Mesodermal cell (in vitro differentiated cells): ENCODE data around the gene IFNA4.
"Not testable (repeated sequence)": the region's sequence is repeated elsewhere in the genome, so short reads cannot be mapped to it uniquely, and the experiment has no call there.

Experiments
- H3K27ac ChIP-seq: 2 replicates; pipeline ENCODE4 v1.7.0; 2013; ENCODE audit warnings: mild to moderate bottlenecking, low read depth, low read length, moderate library complexity; ENCODE audit not compliant: severe bottlenecking
- H3K36me3 ChIP-seq: 2 replicates; pipeline ENCODE4 v1.7.1; 2013; ENCODE audit warnings: mild to moderate bottlenecking, low read length, moderate library complexity; ENCODE audit not compliant: control insufficient read depth, insufficient read depth
- H3K4me1 ChIP-seq: one replicate; pipeline ENCODE4 v1.7.1; 2013; ENCODE audit warnings: mild to moderate bottlenecking, low read length; ENCODE audit not compliant: insufficient read depth, control insufficient read depth, poor library complexity, severe bottlenecking
- H3K4me3 ChIP-seq: 2 replicates; pipeline ENCODE4 v1.7.0; 2013; ENCODE audit warnings: low read length, control low read depth, mild to moderate bottlenecking; ENCODE audit not compliant: insufficient read depth, poor library complexity, severe bottlenecking; ENCODE audit errors: extremely low read depth
- H3K9me3 ChIP-seq: 2 replicates; pipeline ENCODE4 v1.7.1; 2013; ENCODE audit warnings: mild to moderate bottlenecking, low read length, moderate library complexity; ENCODE audit not compliant: control insufficient read depth
- WGBS, 2 experiments: methylation state at CpG; one replicate each; pipeline ENCODE4 v1.1.5; 2013; ENCODE audit warnings: missing lambda C conversion rate in 2 of 2; ENCODE audit not compliant: insufficient coverage in 2 of 2; 5-methylcytosine and 5-hydroxymethylcytosine counted together

Gene IFNA4

DNA sequence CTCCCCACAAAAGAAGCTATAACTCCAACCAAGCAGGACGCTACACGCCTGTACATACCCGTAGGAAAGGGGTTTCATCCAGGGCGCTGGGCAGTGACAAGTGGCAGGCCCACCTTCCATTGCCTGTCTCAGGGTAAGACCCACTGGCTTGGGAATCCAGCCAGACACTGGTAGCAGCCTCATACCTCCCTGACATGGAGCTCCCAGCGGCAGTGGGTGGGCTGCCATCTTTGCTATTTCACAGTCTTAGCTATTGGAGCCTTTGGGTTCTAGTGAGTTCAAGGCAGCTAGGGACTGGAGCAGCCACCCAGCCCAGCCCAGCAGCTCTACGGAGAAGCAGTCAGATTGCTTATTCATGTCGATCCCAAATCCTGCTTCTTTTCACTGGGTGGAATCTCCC, 22.9 kb upstream of the IFNA4 start:
- Histone ChIP-seq H3K4me3 (no peak overlapping the region), H3K4me1 (no peaks in the 10 kb centered on the region), H3K36me3 (no peaks in the 10 kb centered on the region), H3K9me3 (no peaks in the 10 kb centered on the region), H3K27ac (no peak overlapping the region)
- 90 to 95% methylated on average over 7 of the region's 7 CpGs for WGBS, 2 experiments

DNA sequence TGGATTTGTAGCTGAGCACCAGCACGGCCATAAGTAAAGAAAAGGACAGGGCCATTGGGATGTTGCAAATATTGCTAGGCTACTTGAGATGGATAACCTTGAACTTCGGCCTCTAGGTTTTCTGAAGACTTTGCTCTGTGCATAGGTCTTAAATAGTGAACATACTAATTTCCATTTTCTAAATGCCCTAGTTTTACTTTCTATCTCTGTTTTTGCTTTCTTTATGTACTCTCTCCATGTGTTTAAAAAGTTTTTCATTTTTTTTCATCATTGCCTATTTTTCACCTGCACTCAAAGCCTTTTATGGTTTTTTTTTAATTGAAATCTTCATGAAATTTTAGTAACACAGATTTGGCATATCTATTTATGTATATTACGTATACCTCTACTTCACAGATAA, 19.7 kb upstream of the IFNA4 start, which contains the start of gene IFNA10:
Gene IFNA10 (minus strand): TSS at position 101 of the 400 bp plus-strand sequence. CDS start 46 bp downstream, at position 55.
- not testable (repeated sequence) for H3K4me1 ChIP-seq, H3K4me3 ChIP-seq, H3K27ac ChIP-seq, H3K9me3 ChIP-seq, H3K36me3 ChIP-seq
- no CpG with 5 or more reads among the region's 3 CpGs for WGBS, 2 experiments

DNA sequence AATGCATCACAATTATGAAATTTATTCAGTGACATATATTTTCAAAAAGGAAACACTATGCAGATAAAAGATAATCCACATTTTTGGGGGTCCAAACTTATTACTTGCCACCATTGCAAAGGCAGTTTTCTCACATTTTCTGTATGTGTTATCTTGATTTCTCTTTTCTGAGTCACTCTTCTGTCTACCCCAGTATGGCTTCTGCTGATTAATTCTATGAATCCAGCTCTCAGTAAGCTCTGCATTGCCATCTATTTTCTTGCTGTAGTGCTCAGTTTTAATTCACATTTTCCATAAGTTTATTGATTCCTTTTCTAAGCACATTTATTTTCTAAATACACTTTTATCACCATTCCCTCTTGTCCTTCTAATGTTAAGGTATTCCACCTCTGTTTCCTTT, 17.8 kb upstream of the IFNA4 start:
- Histone ChIP-seq H3K27ac (no peak overlapping the region), H3K36me3 (no peaks in the 10 kb centered on the region), H3K4me1 (no peaks in the 10 kb centered on the region), H3K4me3 (no peak overlapping the region), H3K9me3 (no peaks in the 10 kb centered on the region)

DNA sequence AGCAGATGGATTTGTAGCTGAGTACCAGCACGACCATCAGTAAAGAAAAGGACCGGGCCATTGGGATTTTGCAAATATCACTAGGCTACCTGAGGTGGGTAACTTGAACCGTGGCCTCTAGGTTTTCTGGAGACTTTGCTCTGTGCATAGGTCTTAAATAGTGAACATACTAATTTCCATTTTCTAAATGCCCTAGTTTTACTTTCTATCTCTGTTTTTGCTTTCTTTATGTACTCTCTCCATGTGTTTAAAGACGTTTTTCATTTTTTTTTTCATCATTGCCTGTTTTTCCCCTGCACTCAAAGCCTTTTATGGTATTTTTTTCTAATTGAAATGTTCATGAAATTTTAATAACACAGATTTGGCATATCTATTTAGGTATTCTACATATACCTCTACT, 14.7 kb upstream of the IFNA4 start, which contains the start of gene IFNA7:
Gene IFNA7 (minus strand): TSS at position 101 of the 400 bp plus-strand sequence. CDS start 40 bp downstream, at position 61.
- H3K4me1 ChIP-seq, H3K36me3 ChIP-seq, H3K4me3 ChIP-seq, H3K27ac ChIP-seq, H3K9me3 ChIP-seq: not testable (repeated sequence)
- WGBS, 2 experiments = 79 to 83% methylated on average over 2 of the region's 4 CpGs

DNA sequence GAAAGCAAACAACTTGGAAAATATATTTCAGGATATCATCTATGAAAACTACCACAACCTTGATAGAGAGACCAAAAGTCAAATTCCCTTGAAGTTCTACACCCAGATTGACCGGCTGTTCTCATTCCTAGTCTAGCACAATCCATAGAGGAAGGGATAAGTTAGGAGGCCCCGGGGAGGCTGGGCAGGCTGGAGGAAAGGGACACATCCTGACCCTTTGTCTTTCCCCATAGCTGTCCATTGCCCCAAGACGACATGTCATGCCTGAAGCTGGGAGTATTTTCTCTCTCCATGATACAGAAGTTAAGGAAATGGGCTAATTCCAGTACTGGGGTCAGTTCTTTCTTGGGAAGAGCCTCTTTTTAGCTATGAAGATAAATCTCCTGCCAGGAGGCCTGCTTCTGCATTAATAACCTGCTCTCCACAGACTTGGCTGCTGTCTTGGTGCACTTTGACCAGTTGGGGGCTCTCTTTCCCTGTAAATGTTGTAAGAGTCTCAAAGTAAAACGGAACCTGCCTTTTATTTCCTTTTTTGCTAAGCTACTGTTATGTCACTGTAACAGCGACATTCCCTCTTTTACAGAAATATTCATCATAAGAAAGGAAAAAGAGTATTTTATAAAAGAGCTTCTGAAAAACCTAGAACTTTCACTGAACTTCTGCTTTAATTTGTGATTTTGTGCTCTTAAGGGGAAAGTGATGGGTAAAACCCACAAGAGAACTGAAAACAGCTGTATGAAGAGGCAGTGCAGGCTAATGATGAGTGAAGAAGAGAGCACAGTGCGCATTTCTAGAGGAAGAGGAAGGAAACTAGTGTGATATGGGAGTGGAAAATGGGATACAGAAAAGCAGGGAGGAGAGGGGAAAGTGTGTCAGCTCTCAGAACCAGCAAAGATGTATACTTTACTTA, 7.7 kb upstream of the IFNA4 start:
- not testable (repeated sequence) for H3K4me3 ChIP-seq, H3K4me1 ChIP-seq, H3K27ac ChIP-seq, H3K9me3 ChIP-seq, H3K36me3 ChIP-seq
- 50 to 67% methylated on average over 1 of the region's 6 CpGs for WGBS, 2 experiments

DNA sequence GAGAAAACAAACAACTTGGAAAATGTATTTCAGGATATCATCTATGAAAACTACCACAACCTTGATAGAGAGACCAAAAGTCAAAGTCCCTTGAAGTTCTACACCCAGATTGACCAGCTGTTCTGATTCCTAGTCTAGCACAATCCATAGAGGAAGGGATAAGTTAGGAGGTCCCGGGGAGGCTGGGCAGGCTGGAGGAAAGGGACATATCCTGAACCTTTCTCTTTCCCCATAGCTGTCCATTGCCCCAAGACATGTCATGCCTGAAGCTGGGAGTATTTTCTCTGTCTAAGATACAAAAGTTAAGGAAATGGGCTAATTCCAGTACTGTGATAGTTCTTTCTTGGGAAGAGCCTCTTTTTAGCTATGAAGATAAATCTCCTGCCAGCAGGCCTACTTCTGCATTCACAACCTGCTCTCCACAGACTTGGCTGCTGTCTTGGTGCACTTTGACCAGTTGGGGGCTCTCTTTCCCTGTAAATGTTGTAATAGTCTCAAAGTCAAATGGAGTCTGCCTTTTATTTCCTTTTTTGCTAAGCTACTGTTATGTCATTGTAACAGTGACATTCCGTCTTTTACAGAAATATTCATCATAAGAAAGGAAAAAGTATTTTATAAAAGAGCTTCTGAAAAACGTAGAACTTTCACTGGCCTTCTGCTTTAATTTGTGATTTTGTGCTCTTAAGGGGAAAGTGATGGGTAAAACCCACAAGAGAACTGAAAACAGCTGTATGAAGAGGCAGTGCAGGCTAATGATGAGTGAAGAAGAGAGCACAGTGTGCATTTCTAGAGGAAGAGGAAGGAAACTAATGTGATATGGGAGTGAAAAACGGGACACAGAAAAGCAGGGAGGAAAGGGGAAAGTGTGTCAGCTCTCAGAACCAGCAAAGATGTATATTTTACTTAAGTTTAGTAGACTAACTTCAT, 4.3 kb downstream of the IFNA4 start:
- WGBS, 2 experiments = 0% methylated on average over 1 of the region's 4 CpGs; no CpG with 5 or more reads in 1 of the 2 experiments
- H3K36me3 ChIP-seq, H3K4me3 ChIP-seq, H3K9me3 ChIP-seq, H3K27ac ChIP-seq, H3K4me1 ChIP-seq: not testable (repeated sequence)

DNA sequence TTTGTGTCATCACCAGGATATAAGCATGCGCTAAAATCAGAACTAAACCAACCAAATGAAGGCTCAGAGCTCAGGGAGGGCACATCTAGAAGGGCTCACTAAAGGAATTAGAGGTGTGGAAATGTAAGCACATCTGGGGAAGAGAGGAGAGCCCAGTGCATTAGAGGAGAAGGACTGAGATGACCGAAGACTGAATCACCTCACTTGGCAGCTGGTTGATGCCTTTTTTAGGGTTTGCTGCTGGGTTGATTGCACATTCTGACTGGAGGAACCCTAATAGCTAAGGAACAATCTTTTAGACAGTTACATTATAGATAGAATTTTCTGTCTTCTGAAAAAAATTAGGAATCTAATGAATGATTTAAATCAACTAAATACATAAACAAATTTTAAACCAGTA, 12.7 kb downstream of the IFNA4 start:
- WGBS, 2 experiments = 100% methylated on average over 2 of the region's 2 CpGs; no CpG with 5 or more reads in 1 of the 2 experiments
- Histone ChIP-seq H3K4me3 (no peak overlapping the region), H3K9me3 (no peaks in the 10 kb centered on the region), H3K4me1 (no peaks in the 10 kb centered on the region), H3K36me3 (no peaks in the 10 kb centered on the region), H3K27ac (no peak overlapping the region)

DNA sequence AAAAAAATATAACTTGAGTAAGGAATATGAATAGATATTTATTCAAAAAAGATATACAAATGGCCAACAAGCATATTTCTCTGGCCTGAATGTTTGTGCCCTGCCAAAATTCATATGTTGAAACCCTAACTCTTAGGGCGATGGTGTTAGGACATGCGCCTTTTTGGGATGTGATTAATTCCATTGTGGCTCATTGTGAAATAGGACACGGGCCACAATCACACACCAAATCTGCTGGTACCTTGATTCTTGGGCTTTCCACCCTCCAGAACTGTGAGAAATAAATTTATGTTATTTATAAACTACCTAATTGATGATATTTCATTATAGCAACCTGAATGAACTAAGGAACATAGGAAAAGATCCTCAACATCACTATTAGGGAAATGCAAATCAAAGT, 15.2 kb downstream of the IFNA4 start:
- Histone ChIP-seq H3K36me3 (no peaks in the 10 kb centered on the region), H3K9me3 (no peaks in the 10 kb centered on the region), H3K27ac (no peak overlapping the region), H3K4me3 (no peak overlapping the region), H3K4me1 (no peaks in the 10 kb centered on the region)
- WGBS, 2 experiments = 80 to 100% methylated on average over 1 of the region's 3 CpGs

DNA sequence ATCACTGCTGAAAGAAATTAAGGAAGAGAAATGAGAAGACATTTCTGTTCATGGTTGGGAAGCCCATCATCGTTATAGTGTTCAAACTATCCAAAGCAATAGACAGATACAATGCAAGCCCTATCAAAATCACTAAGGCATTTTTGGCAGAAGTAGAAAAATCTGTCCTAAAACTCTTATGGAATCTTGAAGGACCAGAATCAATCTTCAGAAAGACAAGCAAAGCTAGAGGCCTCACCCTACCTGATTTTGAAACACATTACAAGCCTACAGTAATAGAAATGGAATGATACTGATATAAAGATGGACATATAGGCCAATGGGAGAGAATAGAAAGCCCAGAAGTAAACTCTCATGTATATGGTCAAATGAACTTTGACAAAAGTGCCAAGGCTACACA, 16.0 kb downstream of the IFNA4 start:
- no peaks in the 10 kb centered on the region for H3K9me3 ChIP-seq
- WGBS, 2 experiments = no CpG with 5 or more reads among the region's 1 CpG
- no peak overlapping the region for H3K27ac ChIP-seq
- no peak overlapping the region for H3K4me3 ChIP-seq
- no peaks in the 10 kb centered on the region for H3K36me3 ChIP-seq
- H3K4me1 ChIP-seq = no peaks in the 10 kb centered on the region

DNA sequence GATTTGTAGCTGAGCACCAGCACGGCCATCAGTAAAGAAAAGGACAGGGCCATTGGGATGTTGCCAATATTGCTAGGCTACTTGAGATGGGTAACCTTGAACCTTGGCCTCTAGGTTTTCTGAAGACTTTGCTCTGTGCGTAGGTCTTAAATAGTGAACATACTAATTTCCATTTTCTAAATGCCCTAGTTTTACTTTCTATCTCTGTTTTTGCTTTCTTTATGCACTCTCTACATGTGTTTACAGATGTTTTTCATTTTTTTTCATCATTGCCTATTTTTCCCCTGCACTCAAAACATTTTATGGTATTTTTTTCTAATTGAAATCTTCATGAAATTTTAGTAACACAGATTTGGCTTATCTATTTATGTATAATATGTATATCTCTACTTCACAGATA, 20.8 kb downstream of the IFNA4 start, which contains the start of gene IFNA21:
Gene IFNA21 (minus strand): TSS at position 101 of the 400 bp plus-strand sequence. CDS start 48 bp downstream, at position 53.
- 93% methylated on average over 2 of the region's 2 CpGs; no CpG with 5 or more reads in 1 of the 2 experiments for WGBS, 2 experiments
- H3K4me1 ChIP-seq, H3K9me3 ChIP-seq, H3K4me3 ChIP-seq, H3K27ac ChIP-seq, H3K36me3 ChIP-seq: not testable (repeated sequence)
